Stimulated activated naive CD4-positive, alpha-beta T cell (primary cell): ENCODE measurements around the gene DCANP1.

ENCODE experiments used
- DNase-seq, 6 experiments: peaks; one replicate each; lab custom pipeline; 2025; lab: John Stamatoyannopoulos, UW

DCANP1 gene

GRCh38 chr5:135456238-135457099 lies 9.3 kb upstream of the DCANP1 start:
- DNase-seq = no peak

DNA sequence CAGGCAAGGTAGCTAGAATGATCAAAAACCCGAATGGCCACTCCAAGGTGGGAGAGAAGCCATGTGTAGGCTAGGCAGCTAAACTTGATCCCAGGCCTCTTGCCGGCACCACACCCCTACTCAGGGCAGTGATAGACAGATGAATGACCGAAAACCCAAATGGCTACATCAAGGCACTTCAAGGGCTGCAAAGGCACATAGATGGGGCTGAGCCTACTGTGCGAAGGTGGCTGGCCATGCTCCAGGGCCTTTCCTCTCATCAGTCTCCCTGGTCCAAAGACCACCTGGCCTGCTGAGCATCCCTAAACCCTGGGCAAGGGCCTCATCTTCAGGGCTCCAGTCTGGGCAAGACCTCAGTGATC lies 8.7 kb upstream of the DCANP1 start:
- DNase-seq = no peak

DNA sequence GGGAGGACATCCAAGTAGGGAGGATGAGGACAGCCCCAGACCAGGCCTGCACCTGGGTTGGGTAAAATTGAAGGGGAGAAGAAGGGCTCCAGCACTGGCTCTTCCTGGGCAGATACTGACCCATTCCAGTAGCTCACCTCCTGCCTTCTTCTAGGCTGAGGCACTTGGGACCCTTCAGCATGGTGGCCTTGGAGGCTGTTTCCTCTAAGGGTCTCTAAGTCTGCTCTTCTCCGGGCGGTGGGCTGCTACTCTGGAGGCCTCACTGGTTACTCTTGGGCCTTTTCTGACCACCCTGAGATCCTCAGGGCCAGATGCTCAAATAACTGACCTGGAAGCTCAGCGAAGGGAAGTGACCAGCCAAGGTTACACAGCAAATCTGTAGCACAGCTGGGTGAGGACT lies 7.8 kb upstream of the DCANP1 start:
- no peak for DNase-seq

GRCh38 chr5:135453613-135454012 lies 6.5 kb upstream of the DCANP1 start:
- DNase-seq = no peak

DNA sequence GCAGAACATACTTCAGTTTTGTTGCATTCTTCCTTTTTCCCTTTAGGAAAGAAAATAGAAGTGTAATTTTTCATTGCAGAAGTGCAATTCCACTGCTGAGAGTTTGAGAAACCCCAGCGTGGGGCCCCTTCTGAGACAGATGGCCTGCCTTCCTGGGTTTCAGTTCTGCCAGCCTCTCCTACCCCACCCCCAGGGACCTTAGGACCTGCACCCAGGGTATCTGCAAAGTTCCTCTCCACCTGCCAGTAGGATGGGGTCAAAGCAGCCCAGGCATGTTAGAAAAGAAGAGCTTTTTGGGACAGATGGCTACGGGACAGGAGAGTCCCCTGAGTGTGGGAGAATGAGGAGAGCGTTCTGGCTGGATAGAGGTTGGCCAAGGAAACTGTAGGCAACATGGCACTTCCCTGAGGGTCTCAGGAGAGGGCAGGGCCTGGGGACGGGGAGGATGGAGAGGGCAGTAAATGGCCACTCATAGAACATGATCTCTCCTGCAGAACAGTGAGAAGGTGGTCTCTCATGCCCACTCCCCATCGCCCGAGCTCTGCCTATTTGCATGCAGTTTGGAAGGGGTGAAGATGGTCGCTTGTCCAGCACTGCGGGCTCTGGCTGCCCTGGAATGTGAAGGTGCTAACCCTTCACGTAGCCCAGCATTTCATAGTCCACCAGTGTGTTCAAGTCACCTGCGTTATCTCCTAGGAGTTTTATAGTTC lies 5.3 kb upstream of the DCANP1 start, which contains the start of gene TIFAB:
TIFAB (minus strand) TSS at position 31 of the 710 bp plus-strand sequence. CDS start 2,412 bp downstream, outside the sequence.
- DNase-seq = no peak

DNA sequence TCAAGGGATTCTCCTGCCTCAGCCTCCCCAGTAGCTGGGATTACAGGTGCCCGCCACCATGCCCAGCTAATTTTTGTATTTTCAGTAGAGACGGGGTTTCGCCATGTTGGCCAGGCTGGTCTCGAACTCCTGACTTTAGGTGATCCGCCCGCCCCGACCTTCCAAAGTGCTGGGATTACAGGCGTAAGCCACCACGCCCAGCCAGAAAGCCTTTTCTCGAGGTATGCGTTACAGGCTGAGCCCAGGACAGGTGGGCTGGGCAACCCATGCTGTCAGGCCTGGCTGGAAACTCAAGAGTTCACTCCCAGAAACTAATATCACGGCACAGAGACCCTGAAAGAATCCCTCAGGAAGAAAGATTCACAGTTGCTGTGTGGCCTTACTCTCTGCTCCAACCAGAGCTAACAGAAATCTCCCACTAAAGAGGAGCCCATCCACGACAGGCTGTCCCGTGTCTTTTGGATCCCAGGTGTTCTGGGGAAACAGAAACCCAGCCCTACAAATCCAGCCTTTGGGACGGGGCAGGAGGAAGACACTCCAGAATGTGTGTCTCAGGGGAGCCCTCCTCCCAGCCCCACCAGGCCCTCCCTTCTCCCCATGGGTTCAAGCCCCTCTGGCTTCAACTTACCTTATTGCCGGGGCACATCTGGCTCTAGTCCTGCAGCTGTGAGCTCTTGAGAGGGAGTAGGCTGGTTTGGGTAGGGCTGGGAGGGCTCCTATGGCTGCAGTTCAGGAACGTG lies 4.6 kb upstream of the DCANP1 start:
- DNase-seq = no peak

GRCh38 chr5:135450952-135451351 lies 3.8 kb upstream of the DCANP1 start:
- no peak for DNase-seq

DNA sequence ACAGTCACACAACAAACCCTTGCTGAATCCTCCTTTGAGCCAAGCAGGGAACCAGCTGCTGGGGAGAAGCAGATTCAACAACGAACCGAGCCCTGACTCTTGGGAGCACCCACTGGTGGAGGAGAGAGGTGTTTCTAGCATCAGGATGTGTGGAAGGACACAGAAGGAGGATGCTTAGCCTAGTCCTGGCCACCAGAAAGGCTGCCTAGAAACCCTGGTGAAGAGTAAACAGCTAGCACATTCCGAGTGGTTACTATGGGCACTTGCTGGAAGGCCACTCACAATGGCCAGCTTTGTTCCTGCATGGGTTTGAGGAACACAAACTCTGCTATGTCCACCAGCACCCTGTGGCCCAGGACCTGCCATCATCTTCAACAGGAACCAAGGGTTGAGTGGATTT lies 3.2 kb upstream of the DCANP1 start:
- DNase-seq = no peak

DNA sequence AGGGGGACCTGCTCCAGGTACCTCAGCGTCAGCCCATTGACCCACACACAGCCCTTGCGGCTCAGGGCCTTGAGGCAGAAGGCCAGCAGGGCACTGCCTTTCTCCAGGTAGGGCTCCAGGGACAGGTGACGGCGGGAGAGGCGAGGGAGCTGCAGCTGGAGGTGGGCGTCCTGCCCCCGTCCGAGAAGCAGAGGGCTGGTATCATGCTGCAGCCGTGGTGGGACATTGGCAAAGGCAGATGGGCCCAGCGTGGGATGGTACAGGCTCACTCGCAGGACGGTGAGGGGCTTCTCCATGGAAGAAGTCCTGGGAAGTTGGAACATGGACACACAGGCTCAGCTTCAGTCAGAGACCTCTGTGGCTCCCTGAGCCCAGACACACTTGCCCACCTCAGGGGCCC lies 2.5 kb upstream of the DCANP1 start:
- no peak for DNase-seq

DNA sequence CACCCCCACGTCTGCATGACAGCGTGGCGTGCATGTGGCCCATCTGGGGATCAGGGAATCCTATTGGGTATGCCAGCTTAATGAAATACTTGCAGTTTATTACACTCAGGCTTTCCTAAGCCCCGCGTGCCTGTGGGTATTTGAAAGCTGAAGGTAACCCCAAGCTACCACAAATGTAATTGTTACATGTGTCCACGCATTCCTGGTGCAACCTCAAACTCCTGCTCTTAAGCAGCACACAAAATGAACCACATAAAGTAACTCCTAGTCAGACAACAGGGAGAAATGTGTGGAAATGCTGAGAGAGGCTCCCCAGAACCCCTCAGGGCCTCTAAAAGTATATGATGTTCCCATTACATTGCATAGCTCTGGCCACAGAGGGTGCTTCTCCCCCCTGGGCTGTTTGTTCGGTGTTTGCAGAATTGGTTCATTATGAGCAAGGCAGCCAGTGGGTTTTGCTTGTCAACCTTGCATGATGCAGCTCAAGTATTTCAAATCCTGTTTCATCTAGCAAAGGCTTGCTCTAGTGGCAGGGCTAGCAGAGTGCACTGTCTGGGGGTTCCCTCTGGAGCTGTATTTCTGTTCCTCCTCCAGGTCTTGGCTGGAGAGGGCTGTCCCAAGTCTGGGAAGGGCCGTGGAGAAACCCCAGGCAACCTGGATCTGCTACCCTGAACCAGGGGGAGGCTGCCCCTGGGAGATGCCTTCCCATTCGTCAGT lies 1.8 kb upstream of the DCANP1 start:
- no peak for DNase-seq

GRCh38 chr5:135448071-135448739 lies 1.1 kb upstream of the DCANP1 start:
- no peak for DNase-seq

DNA sequence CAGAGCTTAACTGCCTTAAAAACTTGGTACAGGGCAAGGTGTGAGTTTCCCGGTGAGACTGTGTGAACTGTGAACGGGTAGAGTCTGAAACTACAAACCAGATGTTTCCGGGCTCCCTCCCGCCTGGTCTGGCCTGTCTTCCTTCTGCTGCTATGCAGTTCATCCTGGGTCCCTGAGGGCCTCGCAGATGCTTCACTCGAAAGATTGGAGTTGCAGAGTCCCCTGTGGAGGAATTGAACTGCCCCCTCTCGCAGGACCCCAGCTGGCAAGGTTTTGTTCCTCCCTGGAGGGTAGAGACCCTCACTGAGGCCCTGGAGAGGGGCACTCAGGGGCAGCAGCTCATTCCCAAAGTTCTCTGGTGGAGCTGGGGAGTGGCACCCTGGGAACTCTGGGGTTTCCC lies 533 bp downstream of the DCANP1 start:
- DNase-seq = no peak

GRCh38 chr5:135446206-135446605 lies 942 bp downstream of the DCANP1 start:
- no peak for DNase-seq

DNA sequence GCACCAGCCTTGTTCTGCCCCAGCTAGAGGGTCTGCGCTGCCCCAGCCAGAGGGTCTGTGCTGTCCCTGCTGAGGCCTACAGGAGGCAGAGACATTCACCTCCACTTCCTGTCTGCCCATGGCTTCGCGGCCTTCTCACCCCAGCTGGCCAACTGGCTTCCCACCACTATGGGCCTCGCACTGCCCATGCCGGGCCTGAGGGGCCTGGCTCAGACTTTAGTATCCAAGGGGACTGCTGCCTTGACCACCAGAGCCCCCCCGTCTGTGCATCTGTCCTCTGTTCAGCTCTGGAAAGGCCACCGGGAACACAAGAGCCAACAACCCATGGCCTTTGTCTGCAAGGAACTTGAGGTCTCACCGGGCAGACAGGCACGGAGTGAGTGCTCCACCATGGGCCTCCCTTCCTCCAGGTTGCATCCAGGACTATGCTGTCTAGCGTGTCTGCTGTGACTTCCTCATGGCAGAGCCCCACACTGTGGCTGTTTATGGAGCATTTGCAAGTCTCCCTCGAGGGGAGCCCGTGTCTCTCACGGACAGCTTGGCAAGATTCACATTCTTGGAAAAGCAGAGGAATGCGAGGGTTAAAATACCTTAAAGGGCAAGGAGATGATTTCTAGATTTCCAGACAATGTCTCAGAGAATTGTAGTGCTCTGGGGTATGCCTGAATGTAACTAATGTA lies 1.7 kb downstream of the DCANP1 start:
- DNase-seq = no peak

DNA sequence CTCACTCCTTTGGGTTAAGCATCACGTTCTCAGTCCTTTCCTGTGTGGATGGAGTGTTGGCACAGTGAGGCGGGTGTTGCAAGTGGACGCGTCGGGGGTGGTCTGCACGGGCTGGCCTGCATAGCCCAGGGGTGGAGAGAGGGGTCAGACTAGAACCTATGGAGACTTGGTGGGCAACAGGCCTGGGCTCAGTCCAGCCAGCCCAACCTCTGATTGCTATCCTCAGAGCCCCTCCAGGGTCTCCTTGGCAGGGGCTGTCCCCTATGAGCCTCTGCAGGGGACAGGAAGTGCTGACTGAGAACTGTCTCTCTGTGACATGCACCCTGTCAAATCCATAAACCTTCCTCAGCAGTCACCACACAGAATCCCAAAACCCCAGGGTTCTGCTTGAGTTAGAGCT lies 2.3 kb downstream of the DCANP1 start:
- no peak for DNase-seq

GRCh38 chr5:135444360-135444759 lies 2.8 kb downstream of the DCANP1 start:
- DNase-seq = no peak

- DNase-seq = peak in 3 of 6 experiments; percentile 88 to 90 (median 88)
These were observed 3.8 kb downstream of the DCANP1 start for GRCh38 chr5:135443161-135443960.

GRCh38 chr5:135442431-135443160 lies 4.6 kb downstream of the DCANP1 start:
- DNase-seq = no peak

DNA sequence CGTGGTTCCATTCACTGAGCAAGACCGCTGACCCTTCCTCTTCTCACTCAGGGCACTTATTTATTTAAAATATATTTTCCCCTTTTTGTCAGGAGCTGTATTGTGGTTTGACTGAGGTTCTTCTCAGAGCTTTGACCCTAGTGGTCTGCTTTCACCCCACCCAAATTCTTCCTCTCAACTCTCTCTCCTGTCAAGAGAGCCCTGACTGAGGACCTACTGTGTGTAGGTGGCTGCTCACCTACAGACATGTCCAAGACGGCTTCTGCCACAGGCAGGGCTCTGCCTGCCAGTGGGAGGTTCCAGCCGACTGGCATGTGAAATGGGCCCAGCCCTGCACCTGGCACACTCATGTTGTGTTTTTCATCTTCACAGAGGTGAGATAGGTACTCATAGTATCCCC lies 5.2 kb downstream of the DCANP1 start:
- no peak for DNase-seq
